Measurements from ENCODE around the gene KLHL25. TPM values are rescaled to one million over a fixed set of nuclear protein-coding genes. Genes with fewer than 3 reads are reported as not detected.

The KLHL25 gene
- total RNA-seq, 2 experiments from 2014 or later, result 4.3 to 4.4 TPM

GRCh38 chr15:85718271-85718971 is 76.3 kb downstream of the KLHL25 start:
- no peak overlapping the region for H3K4me3 Mint-ChIP-seq
- ChIA-PET CTCF (interaction anchor here (1.3 kb wide), 1 partner anchor 422 kb away, joined by 3 read pairs; no protein-coding TSS in a partner anchor), POLR2A (interaction anchor here (1.0 kb wide), 1 partner anchor 11 kb away, joined by 3 read pairs; no protein-coding TSS in a partner anchor)
- H3K9me3 Mint-ChIP-seq, result no peaks in the 10 kb centered on the region
- H3K27ac Mint-ChIP-seq, result no peak overlapping the region
- DNase-seq, result no peak
- H3K27me3 Mint-ChIP-seq, result no peaks in the 10 kb centered on the region
- peaks cover 18% of the 10 kb centered on the region for H3K4me1 Mint-ChIP-seq
- H3K36me3 Mint-ChIP-seq (ENCODE audit: low read depth), result peaks cover 89% of the 10 kb centered on the region

- H3K4me1 Mint-ChIP-seq, result peaks cover 12% of the 10 kb centered on the region
- POLR2A ChIA-PET, result no interaction called here
- DNase-seq, result no peak
- no peak overlapping the region for H3K4me3 Mint-ChIP-seq
- H3K9me3 Mint-ChIP-seq, result no peaks in the 10 kb centered on the region
- no peak overlapping the region for H3K27ac Mint-ChIP-seq
- peaks cover 87% of the 10 kb centered on the region for H3K36me3 Mint-ChIP-seq (ENCODE audit: low read depth)
- H3K27me3 Mint-ChIP-seq, result no peaks in the 10 kb centered on the region
- CTCF ChIA-PET, result interaction anchor here (1.0 kb wide), 1 partner anchor 137 kb away, joined by 6 read pairs; no protein-coding TSS in a partner anchor
These were observed 77.5 kb downstream of the KLHL25 start for GRCh38 chr15:85717212-85717611.

GRCh38 chr15:85716261-85716660 is 78.5 kb downstream of the KLHL25 start:
- no peak overlapping the region for H3K27ac Mint-ChIP-seq
- ChIA-PET POLR2A (no interaction called here), CTCF (no interaction called here)
- H3K27me3 Mint-ChIP-seq, result no peaks in the 10 kb centered on the region
- H3K9me3 Mint-ChIP-seq, result no peaks in the 10 kb centered on the region
- peaks cover 87% of the 10 kb centered on the region for H3K36me3 Mint-ChIP-seq (ENCODE audit: low read depth)
- no peak overlapping the region for H3K4me3 Mint-ChIP-seq
- no peak for DNase-seq
- H3K4me1 Mint-ChIP-seq, result peaks cover 16% of the 10 kb centered on the region

GRCh38 chr15:85711580-85712192 is 83.0 kb downstream of the KLHL25 start:
- DNase-seq, result no peak
- H3K9me3 Mint-ChIP-seq, result no peaks in the 10 kb centered on the region
- H3K4me3 Mint-ChIP-seq, result no peak overlapping the region
- H3K36me3 Mint-ChIP-seq (ENCODE audit: low read depth), result peaks cover 83% of the 10 kb centered on the region
- H3K27me3 Mint-ChIP-seq, result no peaks in the 10 kb centered on the region
- H3K4me1 Mint-ChIP-seq, result peaks cover 44% of the 10 kb centered on the region
- ChIA-PET CTCF (no interaction called here), POLR2A (interaction anchor here (1.1 to 1.4 kb wide), 4 partner anchors 8 to 332 kb away, joined by 3 to 7 read pairs (median 5); no protein-coding TSS in a partner anchor)
- H3K27ac Mint-ChIP-seq, result no peak overlapping the region

- ChIA-PET POLR2A (interaction anchor here (1.1 to 2.8 kb wide), 4 partner anchors 20 to 330 kb away, joined by 3 to 20 read pairs (median 4); no protein-coding TSS in a partner anchor), CTCF (no interaction called here)
- Mint-ChIP-seq H3K4me1 (peaks cover 51% of the 10 kb centered on the region), H3K27me3 (no peaks in the 10 kb centered on the region), H3K4me3 (no peak overlapping the region), H3K9me3 (no peaks in the 10 kb centered on the region), H3K27ac (no peak overlapping the region), H3K36me3 (ENCODE audit: low read depth) (peaks cover 75% of the 10 kb centered on the region)
- DNase-seq, result no peak
These were observed 84.3 kb downstream of the KLHL25 start for GRCh38 chr15:85710340-85710842.
